ENCODE data around the gene UGT1A4. TPM values are rescaled to one million over a fixed set of nuclear protein-coding genes. Genes with fewer than 3 reads are reported as not detected.

UGT1A4 gene
- total and polyA plus RNA-seq, 8 donors, result 0.38 to 7.2 (median 1.2) TPM; not detected in 3

GRCh38 chr2:233816334-233816733, 97.8 kb downstream of the UGT1A4 start:
- intact Hi-C loops (cut with DNase I; ENCODE audit: low total_unique reads), result no loop called here
- DNase-seq, result no peak
- TF ChIP-seq EP300 (IDR thresholded peaks at IDR 0.05), result no peak
- no peak for TF ChIP-seq POLR2AphosphoS5 (IDR thresholded peaks at IDR 0.05)
- TF ChIP-seq CTCF (IDR thresholded peaks at IDR 0.05), result no peak
- TF ChIP-seq POLR2A (IDR thresholded peaks at IDR 0.05), result no peak
- no peak overlapping the region for H3K4me3 ChIP-seq
- no peaks in the 10 kb centered on the region for H3K4me1 ChIP-seq
- no peak overlapping the region for H3K27ac ChIP-seq
- H3K9me3 ChIP-seq, result no peaks in the 10 kb centered on the region
- WGBS, 5 donors, result 51 to 67% (median 61%) methylated on average over 2 of the region's 2 CpGs
- H3K27me3 ChIP-seq, result peaks cover 0 to 4% (median 0%) of the 10 kb centered on the region in 3 donors
- H3K36me3 ChIP-seq, result no peaks in the 10 kb centered on the region

- no peaks in the 10 kb centered on the region for H3K4me1 ChIP-seq
- TF ChIP-seq EP300 (IDR thresholded peaks at IDR 0.05), result no peak
- TF ChIP-seq POLR2AphosphoS5 (IDR thresholded peaks at IDR 0.05), result no peak
- TF ChIP-seq CTCF (IDR thresholded peaks at IDR 0.05), result no peak
- TF ChIP-seq POLR2A (IDR thresholded peaks at IDR 0.05), result no peak
- H3K27ac ChIP-seq, result no peak overlapping the region
- intact Hi-C loops (cut with DNase I; ENCODE audit: low total_unique reads), result no loop called here
- no peaks in the 10 kb centered on the region for H3K36me3 ChIP-seq
- WGBS, 5 donors, result 72 to 78% (median 77%) methylated on average over 4 of the region's 4 CpGs
- H3K9me3 ChIP-seq, result no peaks in the 10 kb centered on the region
- peaks cover 0 to 4% (median 0%) of the 10 kb centered on the region in 3 donors for H3K27me3 ChIP-seq
- H3K4me3 ChIP-seq, result no peak overlapping the region
- peak in 1 of 2 donors; percentile 17 for DNase-seq
Observed at GRCh38 chr2:233816771-233817170, 98.2 kb downstream of the UGT1A4 start.

- Histone ChIP-seq H3K27me3 (peaks cover 0 to 4% (median 0%) of the 10 kb centered on the region in 3 donors), H3K4me1 (no peaks in the 10 kb centered on the region), H3K4me3 (no peak overlapping the region), H3K9me3 (no peaks in the 10 kb centered on the region), H3K27ac (no peak overlapping the region), H3K36me3 (no peaks in the 10 kb centered on the region)
- peak in 1 of 2 donors; percentile 20 for DNase-seq
- WGBS, 5 donors, result 70 to 83% (median 77%) methylated on average over 3 of the region's 3 CpGs
- intact Hi-C loops (cut with DNase I; ENCODE audit: low total_unique reads), result no loop called here
- TF ChIP-seq POLR2AphosphoS5 (IDR thresholded peaks at IDR 0.05) (no peak), EP300 (IDR thresholded peaks at IDR 0.05) (no peak), CTCF (IDR thresholded peaks at IDR 0.05) (no peak), POLR2A (IDR thresholded peaks at IDR 0.05) (no peak)
Observed at GRCh38 chr2:233817361-233817911, 98.9 kb downstream of the UGT1A4 start.

GRCh38 chr2:233817995-233818638, 99.6 kb downstream of the UGT1A4 start:
- Histone ChIP-seq H3K4me3 (no peak overlapping the region), H3K9me3 (no peaks in the 10 kb centered on the region), H3K36me3 (no peaks in the 10 kb centered on the region), H3K27ac (no peak overlapping the region), H3K4me1 (no peaks in the 10 kb centered on the region), H3K27me3 (peaks cover 0 to 4% (median 0%) of the 10 kb centered on the region in 3 donors)
- WGBS, 5 donors, result 83 to 92% (median 86%) methylated on average over 8 to 11 of the region's 11 CpGs
- intact Hi-C loops (cut with DNase I; ENCODE audit: low total_unique reads), result no loop called here
- peak in 1 of 2 donors; percentile 22 for DNase-seq
- no peak for TF ChIP-seq EP300 (IDR thresholded peaks at IDR 0.05)
- TF ChIP-seq POLR2AphosphoS5 (IDR thresholded peaks at IDR 0.05), result no peak
- TF ChIP-seq POLR2A (IDR thresholded peaks at IDR 0.05), result no peak
- no peak for TF ChIP-seq CTCF (IDR thresholded peaks at IDR 0.05)

Data from stomach (tissue), 9 donors.